ENCODE data around the gene FOSL2.

DNA sequence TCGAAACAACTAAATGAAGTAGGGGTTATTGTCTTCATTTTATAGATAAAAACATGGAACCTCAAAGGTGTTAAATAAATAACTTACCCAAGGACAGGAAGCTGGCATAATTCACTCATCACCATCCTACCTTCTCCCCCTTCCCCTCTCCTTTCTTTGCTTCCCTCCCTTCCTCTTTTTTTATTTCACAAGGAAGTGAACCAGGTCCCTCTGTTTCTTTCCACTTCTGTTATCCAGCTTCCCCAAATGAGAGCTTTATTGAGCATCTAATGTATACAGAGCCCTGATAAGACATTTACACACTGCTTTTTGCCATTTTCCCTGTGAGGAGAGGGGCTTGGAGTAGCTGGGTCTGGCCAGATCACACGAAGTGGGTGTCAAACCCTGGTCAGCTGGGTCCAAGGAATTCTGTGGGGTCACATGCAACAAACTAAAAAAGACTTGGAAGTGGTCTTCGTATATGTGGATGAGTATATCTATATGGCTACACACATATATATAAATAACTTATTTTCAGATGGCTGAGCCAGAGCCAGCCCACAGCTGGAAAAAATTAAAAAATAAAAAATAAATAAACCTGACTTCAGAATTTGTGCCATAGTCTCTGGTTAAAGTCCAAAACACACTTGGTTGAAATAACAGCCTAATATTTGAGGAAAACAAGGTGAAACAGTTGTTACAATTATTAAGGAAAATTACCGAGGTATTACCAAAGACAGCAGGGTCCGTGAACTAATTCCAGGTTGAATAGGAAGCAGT, 49.3 kb upstream of the FOSL2 start:
- TF ChIP-seq POLR2A (IDR thresholded peaks at IDR 0.05), result no peak
- TF ChIP-seq, protein P1, sequence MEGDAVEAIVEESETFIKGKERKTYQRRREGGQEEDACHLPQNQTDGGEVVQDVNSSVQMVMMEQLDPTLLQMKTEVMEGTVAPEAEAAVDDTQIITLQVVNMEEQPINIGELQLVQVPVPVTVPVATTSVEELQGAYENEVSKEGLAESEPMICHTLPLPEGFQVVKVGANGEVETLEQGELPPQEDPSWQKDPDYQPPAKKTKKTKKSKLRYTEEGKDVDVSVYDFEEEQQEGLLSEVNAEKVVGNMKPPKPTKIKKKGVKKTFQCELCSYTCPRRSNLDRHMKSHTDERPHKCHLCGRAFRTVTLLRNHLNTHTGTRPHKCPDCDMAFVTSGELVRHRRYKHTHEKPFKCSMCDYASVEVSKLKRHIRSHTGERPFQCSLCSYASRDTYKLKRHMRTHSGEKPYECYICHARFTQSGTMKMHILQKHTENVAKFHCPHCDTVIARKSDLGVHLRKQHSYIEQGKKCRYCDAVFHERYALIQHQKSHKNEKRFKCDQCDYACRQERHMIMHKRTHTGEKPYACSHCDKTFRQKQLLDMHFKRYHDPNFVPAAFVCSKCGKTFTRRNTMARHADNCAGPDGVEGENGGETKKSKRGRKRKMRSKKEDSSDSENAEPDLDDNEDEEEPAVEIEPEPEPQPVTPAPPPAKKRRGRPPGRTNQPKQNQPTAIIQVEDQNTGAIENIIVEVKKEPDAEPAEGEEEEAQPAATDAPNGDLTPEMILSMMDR (IDR thresholded peaks at IDR 0.05), result no peak

Measured in Peyer's patch (tissue), 4 donors.